ENCODE measurements around the gene FBXO8. TPM values are rescaled to one million over a fixed set of nuclear protein-coding genes. Genes with fewer than 3 reads are reported as not detected.
"Not testable (repeated sequence)": the region's sequence is repeated elsewhere in the genome, so short reads cannot be mapped to it uniquely, and the experiment has no call there.

FBXO8 gene
- polyA plus RNA-seq, 1 experiment: 28.9 TPM

GRCh38 chr4:174273930-174274329 lies 9.5 kb downstream of the FBXO8 start:
- Histone ChIP-seq H3K9me3 (ENCODE audit: control insufficient read depth, insufficient read depth, low read length) (no peaks in the 10 kb centered on the region), H3K27ac (ENCODE audit: low read depth, low read length) (no peak overlapping the region), H3K4me3 (ENCODE audit: low read depth, low read length) (no peak overlapping the region), H3K27me3 (ENCODE audit: control insufficient read depth, insufficient read depth, low read length) (no peaks in the 10 kb centered on the region)
- CTCF ChIA-PET: no interaction called here
- POLR2A ChIA-PET: no interaction called here
- no peak for TF ChIP-seq CTCF (IDR thresholded peaks at IDR 0.05; ENCODE audit: low read depth, low read length)
- DNase-seq (ENCODE audit: low read depth, low spot score): no peak

- no peak for TF ChIP-seq CTCF (IDR thresholded peaks at IDR 0.05; ENCODE audit: low read depth, low read length)
- no peaks in the 10 kb centered on the region for H3K27me3 ChIP-seq (ENCODE audit: control insufficient read depth, insufficient read depth, low read length)
- DNase-seq (ENCODE audit: low read depth, low spot score): no peak
- POLR2A ChIA-PET: interaction anchor here (0.7 kb wide), 1 partner anchor 17 kb away, joined by 3 read pairs; the partner anchor contains the start of genes CEP44 and FBXO8
- CTCF ChIA-PET: no interaction called here
- H3K9me3 ChIP-seq (ENCODE audit: control insufficient read depth, insufficient read depth, low read length): no peaks in the 10 kb centered on the region
- H3K27ac ChIP-seq (ENCODE audit: low read depth, low read length): no peak overlapping the region
- H3K4me3 ChIP-seq (ENCODE audit: low read depth, low read length): no peak overlapping the region
Observed at GRCh38 chr4:174266416-174266815, 17.1 kb downstream of the FBXO8 start.

GRCh38 chr4:174265916-174266315 lies 17.6 kb downstream of the FBXO8 start:
- no peaks in the 10 kb centered on the region for H3K27me3 ChIP-seq (ENCODE audit: control insufficient read depth, insufficient read depth, low read length)
- ChIA-PET CTCF (interaction anchor here (0.9 kb wide), 1 partner anchor 43 kb away, joined by 5 read pairs; no protein-coding TSS in a partner anchor), POLR2A (interaction anchor here (0.7 kb wide), 1 partner anchor 18 kb away, joined by 3 read pairs; the partner anchor contains the start of genes CEP44 and FBXO8)
- no peaks in the 10 kb centered on the region for H3K9me3 ChIP-seq (ENCODE audit: control insufficient read depth, insufficient read depth, low read length)
- TF ChIP-seq CTCF (IDR thresholded peaks at IDR 0.05; ENCODE audit: low read depth, low read length): no peak
- H3K4me3 ChIP-seq (ENCODE audit: low read depth, low read length): no peak overlapping the region
- no peak for DNase-seq (ENCODE audit: low read depth, low spot score)
- no peak overlapping the region for H3K27ac ChIP-seq (ENCODE audit: low read depth, low read length)

- no peaks in the 10 kb centered on the region for H3K9me3 ChIP-seq (ENCODE audit: control insufficient read depth, insufficient read depth, low read length)
- H3K27me3 ChIP-seq (ENCODE audit: control insufficient read depth, insufficient read depth, low read length): no peaks in the 10 kb centered on the region
- ChIA-PET CTCF (interaction anchor here (1.1 to 1.4 kb wide), 2 partner anchors 28 to 41 kb away, joined by 3 to 4 read pairs; no protein-coding TSS in a partner anchor), POLR2A (interaction anchor here (1.0 kb wide), 1 partner anchor 18 kb away, joined by 3 read pairs; no protein-coding TSS in a partner anchor)
- no peak for TF ChIP-seq CTCF (IDR thresholded peaks at IDR 0.05; ENCODE audit: low read depth, low read length)
- no peak overlapping the region for H3K4me3 ChIP-seq (ENCODE audit: low read depth, low read length)
- no peak overlapping the region for H3K27ac ChIP-seq (ENCODE audit: low read depth, low read length)
- DNase-seq (ENCODE audit: low read depth, low spot score): no peak
Observed at GRCh38 chr4:174263445-174263736, 20.1 kb downstream of the FBXO8 start.

GRCh38 chr4:174262624-174263444 lies 20.6 kb downstream of the FBXO8 start:
- CTCF ChIA-PET: interaction anchor here (1.1 to 1.4 kb wide), 2 partner anchors 28 to 40 kb away, joined by 3 to 4 read pairs; no protein-coding TSS in a partner anchor
- TF ChIP-seq CTCF (IDR thresholded peaks at IDR 0.05; ENCODE audit: low read depth, low read length): no peak

GRCh38 chr4:174261432-174261831 lies 22.0 kb downstream of the FBXO8 start:
- DNase-seq (ENCODE audit: low read depth, low spot score); H3K4me3 ChIP-seq (ENCODE audit: low read depth, low read length); H3K27me3 ChIP-seq (ENCODE audit: control insufficient read depth, insufficient read depth, low read length); H3K27ac ChIP-seq (ENCODE audit: low read depth, low read length); H3K9me3 ChIP-seq (ENCODE audit: control insufficient read depth, insufficient read depth, low read length); CTCF ChIA-PET: not testable (repeated sequence)
- POLR2A ChIA-PET: interaction anchor here (1.2 kb wide), 1 partner anchor 22 kb away, joined by 3 read pairs; the partner anchor contains the start of genes CEP44 and FBXO8

More at GRCh38 chr4:174262624-174263444, 20.6 kb downstream of the FBXO8 start:
- POLR2A ChIA-PET: interaction anchor here (1.0 kb wide), 1 partner anchor 19 kb away, joined by 3 read pairs; no protein-coding TSS in a partner anchor
- Histone ChIP-seq H3K9me3 (ENCODE audit: control insufficient read depth, insufficient read depth, low read length) (no peaks in the 10 kb centered on the region), H3K27ac (ENCODE audit: low read depth, low read length) (no peak overlapping the region), H3K27me3 (ENCODE audit: control insufficient read depth, insufficient read depth, low read length) (no peaks in the 10 kb centered on the region), H3K4me3 (ENCODE audit: low read depth, low read length) (no peak overlapping the region)
- DNase-seq (ENCODE audit: low read depth, low spot score): no peak
